Esophagus muscularis mucosa (tissue), 3 donors: ENCODE results near the gene XPNPEP2.

Experiments used
- POLR2A ChIP-seq: fragments of 450-650 bp; IDR thresholded peaks from one replicate; pipeline ENCODE4 v1.6.1; 2017; ENCODE audit warnings: antibody characterized with exemption, moderate library complexity, mild to moderate bottlenecking, low read depth
- TF ChIP-seq, protein P1 (sequence below), 3 experiments: fragments of 200-600 bp in 2 of 3; fragments of 450-650 bp in 1 of 3; sonication (generic) in 2 of 3; IDR thresholded peaks; one replicate each; pipeline ENCODE4 v1.5.1; 2017 to 2019; ENCODE audit warnings: antibody characterized with exemption in 3 of 3, mild to moderate bottlenecking in 2 of 3, moderate library complexity in 1 of 3

DNA sequence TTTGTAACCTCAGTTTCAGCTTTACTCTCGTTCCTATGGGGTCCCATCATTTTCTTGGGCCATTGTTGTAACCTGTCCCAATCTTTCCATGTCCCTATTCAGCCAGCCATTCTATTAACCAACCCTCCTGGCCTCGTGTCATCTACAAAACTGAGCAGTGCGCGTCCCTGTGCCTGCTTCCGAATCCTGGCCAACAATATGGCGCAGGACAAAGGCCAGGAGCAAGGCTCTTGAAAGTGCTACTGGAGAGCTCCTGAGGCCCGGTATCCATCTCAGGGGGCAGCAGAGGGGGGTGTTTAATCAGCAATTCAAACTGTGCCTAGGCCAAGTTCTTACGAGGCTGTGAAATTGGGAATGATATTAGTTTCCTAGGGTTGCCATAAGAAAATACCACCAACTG is 42.8 kb upstream of the XPNPEP2 start:
- TF ChIP-seq, protein P1, sequence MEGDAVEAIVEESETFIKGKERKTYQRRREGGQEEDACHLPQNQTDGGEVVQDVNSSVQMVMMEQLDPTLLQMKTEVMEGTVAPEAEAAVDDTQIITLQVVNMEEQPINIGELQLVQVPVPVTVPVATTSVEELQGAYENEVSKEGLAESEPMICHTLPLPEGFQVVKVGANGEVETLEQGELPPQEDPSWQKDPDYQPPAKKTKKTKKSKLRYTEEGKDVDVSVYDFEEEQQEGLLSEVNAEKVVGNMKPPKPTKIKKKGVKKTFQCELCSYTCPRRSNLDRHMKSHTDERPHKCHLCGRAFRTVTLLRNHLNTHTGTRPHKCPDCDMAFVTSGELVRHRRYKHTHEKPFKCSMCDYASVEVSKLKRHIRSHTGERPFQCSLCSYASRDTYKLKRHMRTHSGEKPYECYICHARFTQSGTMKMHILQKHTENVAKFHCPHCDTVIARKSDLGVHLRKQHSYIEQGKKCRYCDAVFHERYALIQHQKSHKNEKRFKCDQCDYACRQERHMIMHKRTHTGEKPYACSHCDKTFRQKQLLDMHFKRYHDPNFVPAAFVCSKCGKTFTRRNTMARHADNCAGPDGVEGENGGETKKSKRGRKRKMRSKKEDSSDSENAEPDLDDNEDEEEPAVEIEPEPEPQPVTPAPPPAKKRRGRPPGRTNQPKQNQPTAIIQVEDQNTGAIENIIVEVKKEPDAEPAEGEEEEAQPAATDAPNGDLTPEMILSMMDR (IDR thresholded peaks at IDR 0.05): no peak
- TF ChIP-seq POLR2A: no peak
